HCT116 (cell line): Measurements from ENCODE around the gene TMEM38A. TPM values are rescaled to one million over a fixed set of nuclear protein-coding genes. Genes with fewer than 3 reads are reported as not detected.

Experiments used
- ATAC-seq: fragments of 200-7000 bp; cut with Tn5 transposase; 2 replicates; pipeline ENCODE4 v1.9.1; 2020; ENCODE audit warnings: mild to moderate bottlenecking, moderate library complexity
- BruUV-seq: library from RNA; stranded (reverse); fragments of 400-500 nt; replicated peaks from 2 replicates; lab custom pipeline; 2021; lab: Mats Ljungman, UMichigan
- CTCF ChIA-PET: fragments of 300-600 bp; sonication (Branson Sonifier 250); formaldehyde crosslinking; loops from one replicate; lab custom pipeline; 2021; ENCODE audit warnings: antibody characterized with exemption; lab: Charles Lee
- POLR2A ChIA-PET: fragments of 300-600, 350-600 bp; sonication (Branson Sonifier 250); formaldehyde crosslinking; loops from one replicate; lab custom pipeline; 2021; ENCODE audit warnings: antibody characterized with exemption; lab: Charles Lee
- RAD21 ChIA-PET, 2 experiments: fragments of 300-600 bp; sonication (Branson Sonifier 250); formaldehyde crosslinking; loops; one replicate each; lab custom pipeline; 2023; ENCODE audit warnings: low total read pairs in 2 of 2; ENCODE audit not compliant: uncharacterized antibody in 2 of 2, unreplicated experiment in 2 of 2, low non-redundant PET in 1 of 2; lab: Charles Lee
- DNase-seq: peaks from one replicate; pipeline ENCODE4 v3.0.0-alpha.2; 2010; ENCODE audit warnings: low read depth, low spot score
- H2AFZ ChIP-seq: fragments of 200-600 bp; shearing (Covaris generic), sonication (generic); 2 replicates; pipeline ENCODE4 v1.6.1; 2017; ENCODE audit warnings: low read depth, mixed run types, mixed read lengths, antibody characterized with exemption, low read length; ENCODE audit not compliant: poor library complexity, severe bottlenecking
- H3K27ac ChIP-seq: 2 replicates; pipeline ENCODE4 v1.5.1; 2012; ENCODE audit warnings: low read depth, low read length
- H3K27me3 ChIP-seq: fragments of 200-600 bp; sonication (generic); 2 replicates; pipeline ENCODE4 v1.6.1; 2016; ENCODE audit warnings: mixed run types, low read length, mixed read lengths; ENCODE audit not compliant: insufficient read depth
- H3K36me3 ChIP-seq, 2 experiments: fragments of 200-500 bp in 1 of 2; fragments of 200-600 bp in 1 of 2; sonication (Bioruptor generic) in 1 of 2; sonication (generic) in 1 of 2; 2 replicates each; pipeline versions ENCODE4 v1.5.1 to v1.6.1; 2014 to 2016; ENCODE audit warnings: low read length in 2 of 2, inconsistent platforms in 1 of 2, mixed read lengths in 1 of 2, mixed run types in 1 of 2; ENCODE audit not compliant: insufficient read depth in 2 of 2, control insufficient read depth in 1 of 2
- H3K4me1 ChIP-seq, 2 experiments: fragments of 200-600 bp in 1 of 2; sonication (generic) in 1 of 2; 2 replicates each; pipeline versions ENCODE4 v1.5.1 to v1.6.1; 2012 to 2017; ENCODE audit warnings: low read length in 2 of 2, inconsistent platforms in 1 of 2, mild to moderate bottlenecking in 1 of 2, mixed read lengths in 1 of 2, mixed run types in 1 of 2, moderate library complexity in 1 of 2; ENCODE audit not compliant: insufficient read depth in 2 of 2, control insufficient read depth in 1 of 2
- H3K4me2 ChIP-seq: fragments of 200-600 bp; sonication (generic); 2 replicates; pipeline ENCODE4 v1.6.1; 2017; ENCODE audit warnings: mixed run types, low read length, mixed read lengths
- H3K4me3 ChIP-seq, 2 experiments: fragments of 200-600 bp in 1 of 2; sonication (generic) in 1 of 2; replicated peaks in 1 of 2; 2 replicates each; pipeline ENCODE4 v1.5.1; 2011 to 2016; ENCODE audit warnings: low read length in 2 of 2, control low read depth in 1 of 2, low read depth in 1 of 2, mild to moderate bottlenecking in 1 of 2, mixed read lengths in 1 of 2, mixed run types in 1 of 2
- H3K79me2 ChIP-seq: fragments of 200-600 bp; sonication (generic); 2 replicates; pipeline ENCODE4 v1.6.1; 2017; ENCODE audit warnings: mild to moderate bottlenecking, mixed run types, low read length, moderate library complexity, mixed read lengths; ENCODE audit not compliant: insufficient read depth
- H3K9ac ChIP-seq: fragments of 200-600 bp; sonication (generic); 2 replicates; pipeline ENCODE4 v1.6.1; 2016; ENCODE audit warnings: low read length, mixed read lengths
- H3K9me2 ChIP-seq: fragments of 200-600 bp; sonication (generic), shearing (Covaris generic); 2 replicates; pipeline ENCODE4 v1.6.1; 2017; ENCODE audit warnings: mixed run types, mild to moderate bottlenecking, moderate library complexity; ENCODE audit not compliant: insufficient read depth
- H3K9me3 ChIP-seq, 2 experiments: fragments of 200-500 bp in 1 of 2; fragments of 200-600 bp in 1 of 2; sonication (Bioruptor generic) in 1 of 2; sonication (generic) in 1 of 2; 2 replicates each; pipeline ENCODE4 v1.6.1; 2014 to 2017; ENCODE audit warnings: low read length in 2 of 2, mixed read lengths in 2 of 2, inconsistent platforms in 1 of 2, low read depth in 1 of 2, mild to moderate bottlenecking in 1 of 2, mixed run types in 1 of 2, moderate library complexity in 1 of 2; ENCODE audit not compliant: control insufficient read depth in 1 of 2, insufficient read depth in 1 of 2
- H4K20me1 ChIP-seq: fragments of 200-600 bp; sonication (generic), shearing (Covaris generic); 2 replicates; pipeline ENCODE4 v1.6.1; 2017; ENCODE audit warnings: mixed run types, mild to moderate bottlenecking, moderate library complexity; ENCODE audit not compliant: insufficient read depth
- CEBPB ChIP-seq: IDR thresholded peaks from 2 replicates; pipeline ENCODE4 v1.6.1; 2012; ENCODE audit warnings: low read depth
- FOSL1 ChIP-seq: IDR thresholded peaks from 2 replicates; pipeline ENCODE4 v1.6.1; 2012; ENCODE audit warnings: low read depth
- POLR2AphosphoS5 ChIP-seq: IDR thresholded peaks from 2 replicates; pipeline ENCODE4 v1.6.1; 2011; ENCODE audit warnings: mild to moderate bottlenecking, low read depth, low read length, moderate library complexity
- RAD21 ChIP-seq: IDR thresholded peaks from 2 replicates; pipeline ENCODE4 v1.6.1; 2012; ENCODE audit warnings: low read depth, mild to moderate bottlenecking
- SP1 ChIP-seq: IDR thresholded peaks from 2 replicates; pipeline ENCODE4 v1.6.1; 2012; ENCODE audit warnings: low read depth
- SRF ChIP-seq: IDR thresholded peaks from 2 replicates; pipeline ENCODE4 v1.6.1; 2012; ENCODE audit warnings: low read depth
- TCF7L2 ChIP-seq: IDR thresholded peaks from 2 replicates; pipeline ENCODE4 v1.7.0; 2011; ENCODE audit warnings: borderline replicate concordance, inconsistent platforms; ENCODE audit not compliant: insufficient read depth, insufficient read length; ENCODE audit errors: extremely low read depth
- YY1 ChIP-seq: IDR thresholded peaks from 2 replicates; pipeline ENCODE4 v1.6.1; 2011; ENCODE audit warnings: low read length, low read depth, moderate library complexity, mild to moderate bottlenecking; ENCODE audit not compliant: insufficient replicate concordance; ENCODE audit errors: extremely low read depth
- intact Hi-C: fragments of 100-400 bp; cut with micrococcal nuclease; formaldehyde crosslinking; loops from 2 replicates; pipeline ENCODE4 v1.10.0; 2022
- total RNA-seq: library from RNA; stranded (reverse); gene quantifications from one replicate; pipeline ENCODE4 v1.2.1, GENCODE V29; 2021; ENCODE audit not compliant: unreplicated experiment
- TF ChIP-seq, protein P1 (sequence below): IDR thresholded peaks from 2 replicates; pipeline ENCODE4 v1.6.1; 2011; ENCODE audit warnings: mild to moderate bottlenecking, low read length, moderate library complexity; ENCODE audit not compliant: insufficient replicate concordance; ENCODE audit errors: extremely low read depth
- TF ChIP-seq, protein P2 (sequence below): IDR thresholded peaks from 2 replicates; pipeline ENCODE4 v1.6.1; 2012
- TF ChIP-seq, protein P3 (sequence below), 3 experiments: fragments of 200-600 bp in 1 of 3; sonication (generic) in 1 of 3; IDR thresholded peaks in 2 of 3; conservative IDR thresholded peaks in 1 of 3; 2 replicates each; pipeline ENCODE4 v1.5.1; 2012 to 2017; ENCODE audit warnings: low read depth in 2 of 3, low read length in 2 of 3, antibody characterized with exemption in 1 of 3, borderline replicate concordance in 1 of 3, control low read depth in 1 of 3, mild to moderate bottlenecking in 1 of 3, mixed read lengths in 1 of 3, mixed run types in 1 of 3, moderate library complexity in 1 of 3; ENCODE audit not compliant: insufficient read depth in 1 of 3
- TF ChIP-seq, protein P4 (sequence below): IDR thresholded peaks from 2 replicates; pipeline ENCODE4 v1.6.1; 2012; ENCODE audit warnings: low read depth

TMEM38A gene
- total RNA-seq, 1 experiment from 2014 or later, result 9.0 TPM

DNA sequence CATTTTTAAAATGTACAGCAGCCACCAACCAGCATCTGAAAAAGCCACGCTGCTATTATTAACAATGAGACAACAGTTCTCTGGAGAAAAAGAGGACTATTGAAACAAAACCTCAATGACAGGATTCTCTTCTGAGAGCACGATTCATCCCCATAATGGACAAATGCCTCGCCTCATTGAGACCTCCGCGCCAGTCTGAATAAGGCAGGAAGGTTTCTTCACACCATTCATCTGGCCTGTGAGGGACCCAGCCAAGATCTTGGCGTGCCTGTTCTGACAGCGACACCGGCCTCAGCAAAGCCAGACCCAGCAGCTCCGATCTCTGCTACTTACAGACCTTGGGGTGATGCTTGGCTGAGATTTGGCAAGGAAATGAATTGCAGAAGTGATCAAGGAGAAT lies 15.8 kb upstream of the TMEM38A start:
- no peaks in the 10 kb centered on the region for H4K20me1 ChIP-seq
- H3K4me3 ChIP-seq, result no peak overlapping the region
- DNase-seq (no peak), ATAC-seq (no peak)
- ChIA-PET POLR2A (no interaction called here), RAD21 (no interaction called here), CTCF (no interaction called here)
- H3K36me3 ChIP-seq, result peaks cover 40 to 42% of the 10 kb centered on the region in 2 experiments
- H3K4me1 ChIP-seq, result no peaks in the 10 kb centered on the region
- no TSS peak for BruUV-seq
- H3K9ac ChIP-seq, result no peak overlapping the region
- H3K27me3 ChIP-seq, result no peaks in the 10 kb centered on the region
- no peaks in the 10 kb centered on the region for H3K9me2 ChIP-seq
- no peaks in the 10 kb centered on the region for H3K9me3 ChIP-seq
- intact Hi-C loops, result no loop called here
- H3K4me2 ChIP-seq, result no peak overlapping the region
- no peak overlapping the region for H3K27ac ChIP-seq
- H3K79me2 ChIP-seq, result peaks cover 62% of the 10 kb centered on the region
- no peak overlapping the region for H2AFZ ChIP-seq
- no peak for TF ChIP-seq SP1
- TF ChIP-seq FOSL1, result no peak
- no peak for TF ChIP-seq SRF

DNA sequence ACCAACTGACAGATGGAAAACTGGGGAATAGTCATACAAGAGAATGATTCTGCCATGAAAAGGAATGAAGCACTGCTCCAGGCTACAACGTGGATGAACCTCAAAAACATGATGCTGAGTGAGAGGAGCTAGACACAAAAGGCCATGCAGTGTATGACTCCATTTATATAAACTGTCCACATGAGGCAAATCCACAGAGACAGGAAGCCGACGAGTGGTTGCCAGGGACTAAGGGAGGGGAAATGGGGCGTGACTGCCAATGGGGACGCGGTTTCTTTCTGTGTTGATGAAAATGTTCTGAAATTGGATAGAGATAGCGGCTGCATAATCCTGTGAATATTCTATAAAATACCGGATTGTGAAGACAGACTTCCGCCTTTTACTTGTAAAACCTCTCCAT lies 11.2 kb upstream of the TMEM38A start:
- H3K4me3 ChIP-seq, result no peak overlapping the region
- intact Hi-C loops, result no loop called here
- H3K27me3 ChIP-seq, result no peaks in the 10 kb centered on the region
- no peak overlapping the region for H2AFZ ChIP-seq
- DNase-seq (no peak), ATAC-seq (no peak)
- no peaks in the 10 kb centered on the region for H3K4me1 ChIP-seq
- H3K79me2 ChIP-seq, result peaks cover 30% of the 10 kb centered on the region
- no peak overlapping the region for H3K27ac ChIP-seq
- CTCF ChIA-PET, result no interaction called here
- no TSS peak for BruUV-seq
- H3K36me3 ChIP-seq, result peaks cover 42 to 52% of the 10 kb centered on the region in 2 experiments
- H3K9ac ChIP-seq, result no peak overlapping the region
- no peak overlapping the region for H3K4me2 ChIP-seq
- POLR2A ChIA-PET, result interaction anchor here (1.3 kb wide), 1 partner anchor 11 kb away, joined by 5 read pairs; the partner anchor contains the start of gene SMIM7
- H4K20me1 ChIP-seq, result no peaks in the 10 kb centered on the region; the same call in 1 of the 2 replicates
- H3K9me3 ChIP-seq, result no peaks in the 10 kb centered on the region
- H3K9me2 ChIP-seq, result no peaks in the 10 kb centered on the region
- RAD21 ChIA-PET, result no interaction called here
- TF ChIP-seq, protein P1, sequence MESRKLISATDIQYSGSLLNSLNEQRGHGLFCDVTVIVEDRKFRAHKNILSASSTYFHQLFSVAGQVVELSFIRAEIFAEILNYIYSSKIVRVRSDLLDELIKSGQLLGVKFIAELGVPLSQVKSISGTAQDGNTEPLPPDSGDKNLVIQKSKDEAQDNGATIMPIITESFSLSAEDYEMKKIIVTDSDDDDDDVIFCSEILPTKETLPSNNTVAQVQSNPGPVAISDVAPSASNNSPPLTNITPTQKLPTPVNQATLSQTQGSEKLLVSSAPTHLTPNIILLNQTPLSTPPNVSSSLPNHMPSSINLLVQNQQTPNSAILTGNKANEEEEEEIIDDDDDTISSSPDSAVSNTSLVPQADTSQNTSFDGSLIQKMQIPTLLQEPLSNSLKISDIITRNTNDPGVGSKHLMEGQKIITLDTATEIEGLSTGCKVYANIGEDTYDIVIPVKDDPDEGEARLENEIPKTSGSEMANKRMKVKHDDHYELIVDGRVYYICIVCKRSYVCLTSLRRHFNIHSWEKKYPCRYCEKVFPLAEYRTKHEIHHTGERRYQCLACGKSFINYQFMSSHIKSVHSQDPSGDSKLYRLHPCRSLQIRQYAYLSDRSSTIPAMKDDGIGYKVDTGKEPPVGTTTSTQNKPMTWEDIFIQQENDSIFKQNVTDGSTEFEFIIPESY, result no peak
- TF ChIP-seq, protein P2, sequence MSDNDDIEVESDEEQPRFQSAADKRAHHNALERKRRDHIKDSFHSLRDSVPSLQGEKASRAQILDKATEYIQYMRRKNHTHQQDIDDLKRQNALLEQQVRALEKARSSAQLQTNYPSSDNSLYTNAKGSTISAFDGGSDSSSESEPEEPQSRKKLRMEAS, result no peak
- TF ChIP-seq POLR2AphosphoS5 (no peak), FOSL1 (no peak), YY1 (no peak), CEBPB (no peak), RAD21 (no peak), TCF7L2 (no peak)
- TF ChIP-seq, protein P3, sequence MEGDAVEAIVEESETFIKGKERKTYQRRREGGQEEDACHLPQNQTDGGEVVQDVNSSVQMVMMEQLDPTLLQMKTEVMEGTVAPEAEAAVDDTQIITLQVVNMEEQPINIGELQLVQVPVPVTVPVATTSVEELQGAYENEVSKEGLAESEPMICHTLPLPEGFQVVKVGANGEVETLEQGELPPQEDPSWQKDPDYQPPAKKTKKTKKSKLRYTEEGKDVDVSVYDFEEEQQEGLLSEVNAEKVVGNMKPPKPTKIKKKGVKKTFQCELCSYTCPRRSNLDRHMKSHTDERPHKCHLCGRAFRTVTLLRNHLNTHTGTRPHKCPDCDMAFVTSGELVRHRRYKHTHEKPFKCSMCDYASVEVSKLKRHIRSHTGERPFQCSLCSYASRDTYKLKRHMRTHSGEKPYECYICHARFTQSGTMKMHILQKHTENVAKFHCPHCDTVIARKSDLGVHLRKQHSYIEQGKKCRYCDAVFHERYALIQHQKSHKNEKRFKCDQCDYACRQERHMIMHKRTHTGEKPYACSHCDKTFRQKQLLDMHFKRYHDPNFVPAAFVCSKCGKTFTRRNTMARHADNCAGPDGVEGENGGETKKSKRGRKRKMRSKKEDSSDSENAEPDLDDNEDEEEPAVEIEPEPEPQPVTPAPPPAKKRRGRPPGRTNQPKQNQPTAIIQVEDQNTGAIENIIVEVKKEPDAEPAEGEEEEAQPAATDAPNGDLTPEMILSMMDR (IDR thresholded peaks at IDR 0.05 in 2 of 3, conservative IDR thresholded peaks at IDR 0.05 in 1 of 3; ENCODE audit: borderline replicate concordance in 1 of 3, insufficient read depth in 1 of 3, low read depth in 2 of 3, low read length in 2 of 3), result no peak
- TF ChIP-seq, protein P4, sequence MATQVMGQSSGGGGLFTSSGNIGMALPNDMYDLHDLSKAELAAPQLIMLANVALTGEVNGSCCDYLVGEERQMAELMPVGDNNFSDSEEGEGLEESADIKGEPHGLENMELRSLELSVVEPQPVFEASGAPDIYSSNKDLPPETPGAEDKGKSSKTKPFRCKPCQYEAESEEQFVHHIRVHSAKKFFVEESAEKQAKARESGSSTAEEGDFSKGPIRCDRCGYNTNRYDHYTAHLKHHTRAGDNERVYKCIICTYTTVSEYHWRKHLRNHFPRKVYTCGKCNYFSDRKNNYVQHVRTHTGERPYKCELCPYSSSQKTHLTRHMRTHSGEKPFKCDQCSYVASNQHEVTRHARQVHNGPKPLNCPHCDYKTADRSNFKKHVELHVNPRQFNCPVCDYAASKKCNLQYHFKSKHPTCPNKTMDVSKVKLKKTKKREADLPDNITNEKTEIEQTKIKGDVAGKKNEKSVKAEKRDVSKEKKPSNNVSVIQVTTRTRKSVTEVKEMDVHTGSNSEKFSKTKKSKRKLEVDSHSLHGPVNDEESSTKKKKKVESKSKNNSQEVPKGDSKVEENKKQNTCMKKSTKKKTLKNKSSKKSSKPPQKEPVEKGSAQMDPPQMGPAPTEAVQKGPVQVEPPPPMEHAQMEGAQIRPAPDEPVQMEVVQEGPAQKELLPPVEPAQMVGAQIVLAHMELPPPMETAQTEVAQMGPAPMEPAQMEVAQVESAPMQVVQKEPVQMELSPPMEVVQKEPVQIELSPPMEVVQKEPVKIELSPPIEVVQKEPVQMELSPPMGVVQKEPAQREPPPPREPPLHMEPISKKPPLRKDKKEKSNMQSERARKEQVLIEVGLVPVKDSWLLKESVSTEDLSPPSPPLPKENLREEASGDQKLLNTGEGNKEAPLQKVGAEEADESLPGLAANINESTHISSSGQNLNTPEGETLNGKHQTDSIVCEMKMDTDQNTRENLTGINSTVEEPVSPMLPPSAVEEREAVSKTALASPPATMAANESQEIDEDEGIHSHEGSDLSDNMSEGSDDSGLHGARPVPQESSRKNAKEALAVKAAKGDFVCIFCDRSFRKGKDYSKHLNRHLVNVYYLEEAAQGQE, result no peak
